Fibroblast of the aortic adventitia (primary cell): ENCODE data around the gene DCP1B. TPM values are rescaled to one million over a fixed set of nuclear protein-coding genes. Genes with fewer than 3 reads are reported as not detected.
"Not testable (repeated sequence)": the region's sequence is repeated elsewhere in the genome, so short reads cannot be mapped to it uniquely, and the experiment has no call there.

Experiments used
- DNase-seq: peaks from one replicate; pipeline ENCODE4 v3.0.0-alpha.2; 2010; ENCODE audit warnings: low read depth
- H3K4me3 ChIP-seq: 2 replicates; pipeline ENCODE4 v1.5.1; 2011; ENCODE audit warnings: low read depth, mild to moderate bottlenecking, control low read depth, low read length, moderate library complexity
- total RNA-seq: library from RNA; depleted of rRNA; stranded (reverse); fragments of >200 nt; gene quantifications from 2 replicates; pipeline ENCODE4 v1.2.3, GENCODE V29; 2012; ENCODE audit warnings: low replicate concordance
- TF ChIP-seq, protein P1 (sequence below): IDR thresholded peaks from 2 replicates; pipeline ENCODE4 v1.5.1; 2011; ENCODE audit warnings: mild to moderate bottlenecking, low read length, control low read depth, inconsistent platforms; ENCODE audit not compliant: insufficient read depth

DCP1B gene
- total RNA-seq, 1 donor: 23.5 TPM

DNA sequence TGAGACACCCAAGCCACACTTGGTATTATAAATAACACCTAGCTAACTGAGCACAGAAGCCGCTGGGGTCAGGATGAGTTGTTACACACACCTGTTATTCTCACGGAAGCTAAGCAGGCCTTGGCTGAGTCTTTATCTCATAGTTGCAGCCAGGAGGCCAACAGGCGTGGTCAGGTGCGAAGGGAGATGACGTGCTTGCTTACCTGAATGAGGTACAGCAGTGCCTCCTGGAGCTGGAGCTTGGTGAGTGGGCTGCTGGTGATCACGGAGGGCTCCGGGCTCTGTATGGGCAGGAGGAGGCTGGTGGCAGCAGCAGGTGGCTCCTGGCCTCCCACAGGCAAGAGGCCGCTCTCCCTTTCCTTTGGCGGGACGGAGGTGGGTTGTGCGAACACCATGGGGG lies 55.4 kb downstream of the DCP1B start:
- TF ChIP-seq, protein P1, sequence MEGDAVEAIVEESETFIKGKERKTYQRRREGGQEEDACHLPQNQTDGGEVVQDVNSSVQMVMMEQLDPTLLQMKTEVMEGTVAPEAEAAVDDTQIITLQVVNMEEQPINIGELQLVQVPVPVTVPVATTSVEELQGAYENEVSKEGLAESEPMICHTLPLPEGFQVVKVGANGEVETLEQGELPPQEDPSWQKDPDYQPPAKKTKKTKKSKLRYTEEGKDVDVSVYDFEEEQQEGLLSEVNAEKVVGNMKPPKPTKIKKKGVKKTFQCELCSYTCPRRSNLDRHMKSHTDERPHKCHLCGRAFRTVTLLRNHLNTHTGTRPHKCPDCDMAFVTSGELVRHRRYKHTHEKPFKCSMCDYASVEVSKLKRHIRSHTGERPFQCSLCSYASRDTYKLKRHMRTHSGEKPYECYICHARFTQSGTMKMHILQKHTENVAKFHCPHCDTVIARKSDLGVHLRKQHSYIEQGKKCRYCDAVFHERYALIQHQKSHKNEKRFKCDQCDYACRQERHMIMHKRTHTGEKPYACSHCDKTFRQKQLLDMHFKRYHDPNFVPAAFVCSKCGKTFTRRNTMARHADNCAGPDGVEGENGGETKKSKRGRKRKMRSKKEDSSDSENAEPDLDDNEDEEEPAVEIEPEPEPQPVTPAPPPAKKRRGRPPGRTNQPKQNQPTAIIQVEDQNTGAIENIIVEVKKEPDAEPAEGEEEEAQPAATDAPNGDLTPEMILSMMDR: no peak
- no peak overlapping the region for H3K4me3 ChIP-seq
- no peak for DNase-seq

DNA sequence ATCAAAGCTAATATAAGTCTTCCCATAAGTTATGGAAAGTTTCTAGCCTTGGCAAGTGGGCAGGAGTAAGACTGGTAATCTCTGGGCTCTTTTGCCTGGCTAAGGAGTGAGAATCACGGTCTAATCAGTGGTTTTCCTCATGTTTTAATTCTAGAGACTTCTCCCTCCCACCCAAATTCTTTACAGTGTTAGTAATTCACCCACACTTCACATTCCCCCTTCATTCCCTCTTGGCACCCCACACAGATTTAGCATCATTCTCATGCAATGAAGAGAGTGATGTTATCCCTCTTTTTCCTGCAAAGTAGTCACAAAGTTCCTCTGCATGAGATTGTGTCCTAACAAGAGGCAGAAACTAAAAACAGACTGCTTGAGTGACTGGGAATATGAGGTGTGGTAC lies 57.2 kb downstream of the DCP1B start:
- H3K4me3 ChIP-seq: no peak overlapping the region
- peak; percentile 73 for DNase-seq
- TF ChIP-seq, protein P1: no peak

DNA sequence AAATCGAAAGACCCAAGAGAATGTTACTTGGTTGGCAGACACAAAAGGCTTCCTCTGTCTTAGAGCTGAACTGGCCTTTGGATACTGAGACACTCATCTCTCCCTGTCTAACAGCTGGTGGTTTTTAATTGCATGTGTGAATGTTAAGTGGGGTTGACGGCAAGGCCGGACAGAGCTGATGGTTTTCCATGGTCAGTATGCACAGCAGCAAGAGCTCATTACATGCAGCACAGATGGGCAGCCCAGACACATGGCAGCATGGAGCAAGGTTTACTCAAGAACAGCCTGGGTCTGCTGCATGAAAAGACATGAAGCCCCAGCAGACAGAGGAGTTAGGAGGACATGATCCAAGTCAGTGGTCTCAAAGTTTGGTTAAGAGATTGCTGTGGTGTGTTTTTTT lies 58.0 kb downstream of the DCP1B start:
- TF ChIP-seq, protein P1: no peak
- H3K4me3 ChIP-seq: no peak overlapping the region
- DNase-seq: no peak

DNA sequence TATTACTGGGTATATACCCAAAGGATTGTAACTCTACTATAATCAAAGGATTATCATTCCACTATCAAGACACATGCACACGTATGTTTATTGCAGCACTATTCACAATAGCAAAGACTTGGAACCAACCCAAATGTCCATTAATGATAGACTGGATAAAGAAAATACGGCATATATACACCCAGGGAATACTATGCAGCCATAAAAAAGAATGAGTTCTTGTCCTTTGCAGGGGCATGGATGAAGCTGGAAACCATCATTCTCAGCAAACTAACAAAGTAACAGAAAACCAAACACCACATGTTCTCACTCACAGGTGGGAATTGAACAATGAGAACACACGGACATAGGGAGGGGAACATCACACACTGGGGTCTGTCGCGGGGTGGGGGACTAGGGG lies 58.8 kb downstream of the DCP1B start:
- not testable (repeated sequence) for H3K4me3 ChIP-seq, DNase-seq

DNA sequence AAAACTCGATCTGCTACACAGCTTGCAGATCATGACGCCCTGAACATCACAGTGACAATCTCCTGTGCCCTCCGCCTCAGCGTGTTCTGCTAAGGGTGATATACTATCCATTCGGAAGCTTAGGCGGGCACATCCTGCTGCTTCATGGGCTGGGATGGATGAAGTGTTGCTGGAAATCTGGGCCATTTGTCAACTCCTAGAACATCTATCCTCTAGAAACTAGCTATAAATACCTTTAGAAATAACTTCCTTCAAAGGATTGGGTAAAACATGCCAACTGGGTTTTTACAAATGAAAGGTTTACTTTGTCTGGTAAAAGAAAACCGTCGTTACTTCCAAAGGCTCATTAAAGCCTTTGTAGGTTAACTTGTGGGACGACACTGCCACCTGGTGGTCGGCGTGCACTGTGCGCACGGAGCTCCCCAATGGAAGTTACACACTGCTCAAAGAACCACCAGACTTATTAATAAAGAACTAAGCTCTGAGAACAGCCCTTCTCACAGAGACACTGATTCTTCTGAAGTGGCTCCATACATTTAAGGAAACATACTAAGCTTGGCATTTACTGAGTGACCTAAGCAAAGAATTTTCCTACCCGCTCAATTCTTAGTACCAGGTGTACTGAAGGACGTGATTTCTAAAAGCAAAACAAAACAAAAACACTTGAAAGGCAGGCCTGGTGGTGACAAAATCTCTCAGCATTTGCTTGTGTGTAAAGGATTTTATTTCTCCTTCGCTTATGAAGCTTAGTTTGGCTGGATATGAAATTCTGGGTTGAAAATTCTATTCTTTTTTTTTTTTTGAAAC lies 64.3 kb downstream of the DCP1B start:
- DNase-seq: peak; percentile 86
- TF ChIP-seq, protein P1: peak; percentile 90
- H3K4me3 ChIP-seq: no peak overlapping the region

DNA sequence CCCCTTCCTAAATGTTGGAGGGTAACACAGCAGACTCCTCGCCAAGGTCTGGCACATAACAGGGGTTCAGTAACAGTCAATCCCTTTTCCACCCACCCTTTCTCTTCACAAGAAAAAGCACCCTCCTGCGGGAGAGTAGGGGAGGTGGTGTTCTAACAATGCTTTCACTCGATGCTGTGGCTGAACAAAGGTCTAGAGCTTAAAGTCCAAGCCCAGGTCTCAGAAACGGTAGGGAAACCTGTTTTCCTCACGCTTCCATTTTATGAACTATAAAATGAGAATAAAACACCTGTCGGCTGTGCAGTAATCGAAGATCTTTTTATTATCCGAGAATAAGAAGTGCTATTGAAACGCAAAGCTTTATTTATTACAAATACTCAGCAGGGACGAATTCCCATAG lies 64.9 kb downstream of the DCP1B start:
- TF ChIP-seq, protein P1: no peak
- no peak for DNase-seq

DNA sequence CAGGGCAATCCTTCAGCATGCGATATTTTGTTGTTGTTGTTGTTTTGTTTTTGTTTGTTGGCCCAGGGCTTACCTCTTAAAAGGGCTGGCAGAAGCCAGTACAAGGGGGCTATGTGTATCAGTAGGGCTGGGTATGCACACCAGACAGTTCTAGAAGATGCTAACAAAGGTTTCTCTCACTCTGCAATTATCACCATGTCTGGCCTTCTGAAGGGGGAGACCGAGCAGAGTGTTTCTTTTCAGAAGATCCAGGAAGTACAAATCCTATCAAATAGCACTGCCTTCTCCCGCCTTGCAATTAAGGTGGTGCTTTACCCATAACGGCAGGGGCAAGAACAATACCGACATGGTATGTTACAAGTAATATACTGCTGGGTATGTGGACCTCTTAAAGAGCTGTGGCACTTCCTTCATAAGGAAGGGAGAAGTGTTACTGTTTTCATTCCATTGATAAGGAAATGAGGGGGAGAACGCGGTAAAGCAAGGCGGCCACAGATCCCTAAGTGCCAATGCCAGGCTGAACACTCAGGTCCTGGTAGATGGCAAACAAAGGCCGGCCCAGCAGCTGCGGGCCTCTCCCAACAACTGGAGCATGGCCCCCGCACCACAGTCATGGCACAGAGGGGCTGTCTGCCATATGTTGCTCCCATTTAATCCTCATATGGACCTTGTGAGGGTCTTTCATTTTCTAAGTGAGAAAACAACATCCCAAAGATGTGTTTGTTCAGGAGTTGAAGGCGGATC lies 66.6 kb downstream of the DCP1B start:
- TF ChIP-seq, protein P1: no peak
- no peak overlapping the region for H3K4me3 ChIP-seq
- DNase-seq: no peak

More for the DNA sequence above, 64.9 kb downstream of the DCP1B start:
- H3K4me3 ChIP-seq: no peak overlapping the region
